Measurements from ENCODE around the gene GJA3. TPM values are rescaled to one million over a fixed set of nuclear protein-coding genes. Genes with fewer than 3 reads are reported as not detected.
A peak's percentile ranks its signal among the peaks of the same experiment; 100 is the strongest.

Gene GJA3
- polyA plus RNA-seq, 1 experiment: 0.13 TPM

DNA sequence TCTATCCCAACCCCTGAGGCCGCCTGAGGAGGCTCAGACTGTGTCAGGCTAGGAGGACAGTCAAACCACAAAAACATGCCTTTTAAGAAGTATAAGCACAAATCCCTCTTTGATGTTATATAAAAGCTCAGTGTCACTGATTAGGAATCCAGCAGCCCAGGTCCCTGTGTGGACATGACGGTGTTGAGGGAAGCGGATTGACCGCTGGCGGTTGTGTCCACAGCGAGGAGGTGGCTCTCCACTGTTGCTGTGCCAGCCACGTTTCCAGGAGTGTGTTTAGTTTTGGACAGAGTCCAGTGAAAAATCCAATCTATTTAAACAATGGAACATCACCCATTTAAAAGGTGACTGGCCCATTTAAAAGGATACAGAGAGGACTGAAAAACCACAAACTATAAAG lies 7.5 kb upstream of the GJA3 start:
- Histone ChIP-seq H3K36me3 (ENCODE audit: control insufficient read depth, insufficient read depth, low read length) (no peaks in the 10 kb centered on the region), H3K4me3 (ENCODE audit: low read depth, low read length) (no peak overlapping the region), H3K27me3 (ENCODE audit: control insufficient read depth, insufficient read depth, low read length) (peaks cover 13% of the 10 kb centered on the region)
- no peak for DNase-seq (ENCODE audit: low read depth)
- TF ChIP-seq, protein P1, sequence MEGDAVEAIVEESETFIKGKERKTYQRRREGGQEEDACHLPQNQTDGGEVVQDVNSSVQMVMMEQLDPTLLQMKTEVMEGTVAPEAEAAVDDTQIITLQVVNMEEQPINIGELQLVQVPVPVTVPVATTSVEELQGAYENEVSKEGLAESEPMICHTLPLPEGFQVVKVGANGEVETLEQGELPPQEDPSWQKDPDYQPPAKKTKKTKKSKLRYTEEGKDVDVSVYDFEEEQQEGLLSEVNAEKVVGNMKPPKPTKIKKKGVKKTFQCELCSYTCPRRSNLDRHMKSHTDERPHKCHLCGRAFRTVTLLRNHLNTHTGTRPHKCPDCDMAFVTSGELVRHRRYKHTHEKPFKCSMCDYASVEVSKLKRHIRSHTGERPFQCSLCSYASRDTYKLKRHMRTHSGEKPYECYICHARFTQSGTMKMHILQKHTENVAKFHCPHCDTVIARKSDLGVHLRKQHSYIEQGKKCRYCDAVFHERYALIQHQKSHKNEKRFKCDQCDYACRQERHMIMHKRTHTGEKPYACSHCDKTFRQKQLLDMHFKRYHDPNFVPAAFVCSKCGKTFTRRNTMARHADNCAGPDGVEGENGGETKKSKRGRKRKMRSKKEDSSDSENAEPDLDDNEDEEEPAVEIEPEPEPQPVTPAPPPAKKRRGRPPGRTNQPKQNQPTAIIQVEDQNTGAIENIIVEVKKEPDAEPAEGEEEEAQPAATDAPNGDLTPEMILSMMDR (IDR thresholded peaks at IDR 0.05; ENCODE audit: insufficient read depth, low read depth, low read length): no peak
- ChIA-PET CTCF (interaction anchor here (1.2 kb wide), 1 partner anchor 11 kb away, joined by 3 read pairs; no protein-coding TSS in a partner anchor), POLR2A (interaction anchor here (0.5 kb wide), 1 partner anchor 19 kb away, joined by 5 read pairs; no protein-coding TSS in a partner anchor)

DNA sequence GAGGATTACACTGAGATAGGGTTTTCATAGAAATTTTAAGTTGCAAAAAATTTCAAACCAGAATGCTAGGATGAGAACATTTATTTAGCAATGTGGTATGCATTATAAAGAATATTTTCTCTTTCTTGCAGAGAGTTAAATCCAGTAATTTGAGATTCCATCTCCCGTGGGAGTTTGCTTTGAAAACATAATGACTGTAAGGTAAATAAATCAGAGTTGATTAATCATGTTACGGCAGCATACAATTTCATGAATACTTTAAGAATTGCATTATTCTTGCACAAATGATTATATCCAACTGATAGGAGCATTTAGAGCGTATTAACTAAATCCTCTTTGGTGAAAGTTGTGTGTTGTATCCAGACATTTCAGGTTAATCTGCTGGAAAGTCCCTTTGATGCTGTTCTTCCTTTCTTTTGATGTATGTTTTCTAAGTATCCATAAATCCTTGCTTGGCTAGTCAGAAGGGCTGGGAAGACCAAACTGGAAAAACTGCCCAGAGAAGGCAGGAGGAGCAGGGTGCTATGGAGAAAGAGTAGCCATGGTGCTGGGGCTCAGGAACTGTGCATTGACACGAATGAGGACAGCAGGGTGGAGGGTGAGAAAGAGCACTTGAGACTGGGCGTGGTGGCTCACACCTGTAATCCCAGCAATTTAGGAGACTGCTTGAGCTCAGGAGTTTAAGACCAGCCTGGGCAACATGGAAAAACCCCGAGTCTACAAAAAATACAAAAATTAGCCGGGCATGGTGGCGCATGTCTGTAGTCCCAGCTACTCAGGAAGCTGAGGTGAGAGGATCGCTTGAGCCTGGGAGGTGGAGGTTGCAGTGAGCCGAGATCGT lies 4.8 kb upstream of the GJA3 start:
- Histone ChIP-seq H3K4me3 (ENCODE audit: low read depth, low read length) (no peak overlapping the region), H3K27me3 (ENCODE audit: control insufficient read depth, insufficient read depth, low read length) (peaks cover 12% of the 10 kb centered on the region), H3K36me3 (ENCODE audit: control insufficient read depth, insufficient read depth, low read length) (no peaks in the 10 kb centered on the region)
- CTCF ChIA-PET: interaction anchor here (1.5 to 1.8 kb wide), 2 partner anchors 8 to 180 kb away, joined by 3 to 11 read pairs; no protein-coding TSS in a partner anchor
- TF ChIP-seq, protein P1 (IDR thresholded peaks at IDR 0.05; ENCODE audit: insufficient read depth, low read depth, low read length): no peak
- POLR2A ChIA-PET: no interaction called here
- DNase-seq (ENCODE audit: low read depth): no peak

DNA sequence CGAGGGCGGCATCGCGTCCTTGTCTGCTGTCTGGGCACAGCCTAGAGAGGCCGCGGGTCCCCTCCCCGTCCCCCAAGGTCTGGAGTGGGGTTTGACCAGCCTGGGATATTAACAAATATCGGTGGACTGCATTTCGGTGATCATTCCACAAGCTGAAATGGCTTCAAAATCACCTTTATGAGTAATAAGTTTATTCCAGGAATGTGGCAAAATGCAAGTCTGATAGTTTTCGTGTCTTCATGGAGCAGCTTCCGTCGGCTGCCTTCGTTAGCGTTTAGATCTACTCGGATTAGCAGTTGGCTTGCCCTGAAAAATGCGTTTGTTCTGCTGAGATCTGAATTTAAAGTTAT lies 1.1 kb upstream of the GJA3 start:
- POLR2A ChIA-PET: no interaction called here
- H3K4me3 ChIP-seq (ENCODE audit: low read depth, low read length): no peak overlapping the region

DNA sequence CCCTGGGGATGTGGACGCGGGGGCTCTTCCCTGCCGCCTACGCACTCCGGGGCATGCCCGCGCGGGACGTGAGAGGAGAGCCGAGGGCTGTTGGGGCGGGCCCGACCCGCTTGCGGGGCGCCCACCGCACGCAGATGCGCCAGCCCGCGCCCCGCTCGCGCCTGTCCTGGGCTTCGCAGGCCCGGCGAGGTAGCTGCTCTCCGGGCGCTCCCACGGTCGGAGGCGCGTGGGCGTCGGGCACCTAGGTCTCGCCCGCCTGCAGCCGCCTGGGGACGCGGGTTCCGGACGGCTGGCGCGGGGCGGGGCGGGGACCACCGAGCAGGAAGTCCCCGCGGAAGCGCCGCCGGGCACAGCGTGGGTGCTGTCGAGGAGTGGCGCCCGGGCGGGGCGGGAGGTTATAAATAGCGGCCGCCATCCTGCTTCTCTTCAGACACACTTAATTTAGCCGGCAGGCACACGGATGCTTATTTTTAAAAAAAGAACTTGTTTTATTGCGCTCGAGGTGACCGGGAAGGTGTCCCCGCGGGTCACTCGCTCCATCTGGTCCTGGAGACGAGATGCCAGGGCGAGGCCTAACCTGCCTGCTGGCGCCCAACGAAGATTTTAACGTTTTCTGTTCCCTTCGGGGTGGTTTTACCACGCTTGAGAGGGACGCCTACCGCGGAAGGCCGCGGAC lies 561 bp upstream of the GJA3 start:
- ChIA-PET CTCF (interaction anchor here (1.0 to 2.8 kb wide), 6 partner anchors 36 to 234 kb away, joined by 3 to 11 read pairs (median 6); no protein-coding TSS in a partner anchor), POLR2A (no interaction called here)
- Histone ChIP-seq H3K27me3 (ENCODE audit: control insufficient read depth, insufficient read depth, low read length) (peaks cover 5% of the 10 kb centered on the region), H3K4me3 (ENCODE audit: low read depth, low read length) (peak overlapping the region; percentile 40), H3K36me3 (ENCODE audit: control insufficient read depth, insufficient read depth, low read length) (no peaks in the 10 kb centered on the region)
- no peak for DNase-seq (ENCODE audit: low read depth)
- TF ChIP-seq, protein P1 (IDR thresholded peaks at IDR 0.05; ENCODE audit: insufficient read depth, low read depth, low read length): no peak

More for the DNA sequence above, 1.1 kb upstream of the GJA3 start:
- no peak for DNase-seq (ENCODE audit: low read depth)
- H3K36me3 ChIP-seq (ENCODE audit: control insufficient read depth, insufficient read depth, low read length): no peaks in the 10 kb centered on the region
- peaks cover 9% of the 10 kb centered on the region for H3K27me3 ChIP-seq (ENCODE audit: control insufficient read depth, insufficient read depth, low read length)
- TF ChIP-seq, protein P1 (IDR thresholded peaks at IDR 0.05; ENCODE audit: insufficient read depth, low read depth, low read length): no peak
- CTCF ChIA-PET: interaction anchor here (0.6 to 2.8 kb wide), 8 partner anchors 18 to 235 kb away, joined by 3 to 11 read pairs (median 5); no protein-coding TSS in a partner anchor

Data from BJ (cell line).